GM10266 (cell line): ENCODE data around the gene OSBPL5.

Experiments
- DNase-seq: peaks from one replicate; pipeline ENCODE4 v3.0.0; 2012; ENCODE audit errors: extremely low spot score
- CTCF ChIP-seq: IDR thresholded peaks from 2 replicates; pipeline ENCODE4 v1.5.1; 2012; ENCODE audit warnings: mild to moderate bottlenecking, low read depth; ENCODE audit not compliant: control insufficient read depth, insufficient read depth; ENCODE audit errors: missing control alignments

Gene OSBPL5

GRCh38 chr11:3131330-3131941 lies 33.7 kb downstream of the OSBPL5 start:
- DNase-seq: no peak
- TF ChIP-seq CTCF: no peak

- TF ChIP-seq CTCF: no peak
- DNase-seq: no peak
Observed at GRCh38 chr11:3130269-3131071, 34.6 kb downstream of the OSBPL5 start.

- DNase-seq: no peak
- TF ChIP-seq CTCF: no peak
Observed at GRCh38 chr11:3129591-3130268, 35.4 kb downstream of the OSBPL5 start.

GRCh38 chr11:3129181-3129590 lies 35.9 kb downstream of the OSBPL5 start:
- DNase-seq: no peak
- no peak for TF ChIP-seq CTCF

- no peak for TF ChIP-seq CTCF
- DNase-seq: no peak
Observed at GRCh38 chr11:3128356-3129180, 36.5 kb downstream of the OSBPL5 start.

DNA sequence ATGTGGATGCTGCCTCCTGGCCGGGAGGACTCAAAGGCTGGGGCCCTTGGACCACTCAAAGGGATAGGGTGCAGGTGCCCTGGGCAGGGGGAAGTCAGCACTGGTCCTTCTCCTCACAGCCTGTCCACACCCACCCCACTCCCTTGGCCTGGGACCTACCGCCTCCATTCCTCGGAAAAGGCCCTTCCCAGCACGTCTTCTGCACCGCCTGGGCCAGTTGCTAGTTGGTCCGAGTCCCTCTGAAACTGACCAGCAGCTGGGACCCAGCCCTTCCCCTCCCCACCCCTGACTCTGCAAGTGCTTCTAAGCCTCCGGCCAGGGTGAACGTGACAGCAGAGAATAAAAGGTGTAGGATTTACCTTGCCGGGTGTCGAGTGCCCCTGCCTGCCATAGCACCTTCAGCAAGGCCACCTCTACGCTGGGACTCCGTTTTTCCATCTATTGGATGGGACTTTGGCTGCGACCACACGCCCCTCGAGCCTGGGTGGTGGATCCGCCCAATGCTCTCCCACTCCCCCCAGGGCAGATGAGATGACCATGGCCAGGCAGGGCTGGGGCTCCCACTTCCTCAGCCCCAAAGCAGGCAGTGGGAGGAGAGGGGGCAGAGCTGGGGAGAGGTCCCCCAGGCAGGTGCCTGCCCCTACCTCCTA lies 37.3 kb downstream of the OSBPL5 start:
- no peak for TF ChIP-seq CTCF
- DNase-seq: no peak
